SU-DHL-6 (cell line): ENCODE data around the gene BPIFB3.

Experiments
- H2AFZ ChIP-seq: fragments of 200-600 bp; sonication (generic); 2 replicates; pipeline ENCODE4 v1.6.1; 2014; ENCODE audit warnings: low read depth, mild to moderate bottlenecking, moderate library complexity, mixed read lengths, antibody characterized with exemption, low read length; ENCODE audit not compliant: severe bottlenecking
- H3F3A ChIP-seq: fragments of 200-600 bp; shearing (Covaris generic); 2 replicates; pipeline ENCODE4 v1.6.0; 2016; ENCODE audit warnings: antibody characterized with exemption, mild to moderate bottlenecking; ENCODE audit not compliant: insufficient read depth
- H3K27ac ChIP-seq: fragments of 200-600 bp; sonication (generic); 2 replicates; pipeline ENCODE4 v1.5.1; 2016; ENCODE audit warnings: low read depth, mild to moderate bottlenecking, low read length, moderate library complexity, mixed read lengths
- H3K27me3 ChIP-seq: fragments of 200-600 bp; sonication (generic), shearing (Covaris generic); 2 replicates; pipeline ENCODE4 v1.6.0; 2014; ENCODE audit warnings: mild to moderate bottlenecking, low read length
- H3K36me3 ChIP-seq: fragments of 200-600 bp; sonication (generic); 2 replicates; pipeline ENCODE4 v1.6.1; 2014; ENCODE audit warnings: mild to moderate bottlenecking, low read length, mixed read lengths
- H3K4me2 ChIP-seq: fragments of 300-600, 200-600 bp; shearing (Covaris generic), sonication (generic); 2 replicates; pipeline ENCODE4 v1.6.0; 2014; ENCODE audit warnings: low read length, low read depth, mild to moderate bottlenecking; ENCODE audit not compliant: poor library complexity, severe bottlenecking
- H3K4me3 ChIP-seq: fragments of 200-600 bp; sonication (generic); 2 replicates; pipeline ENCODE4 v1.5.1; 2014; ENCODE audit warnings: antibody characterized with exemption, low read length, mild to moderate bottlenecking, mixed read lengths; ENCODE audit not compliant: insufficient read depth, poor library complexity, severe bottlenecking
- H3K79me2 ChIP-seq: fragments of 200-600 bp; sonication (generic); 2 replicates; pipeline ENCODE4 v1.6.1; 2014; ENCODE audit warnings: mild to moderate bottlenecking, low read length, moderate library complexity; ENCODE audit not compliant: insufficient read depth
- H3K9ac ChIP-seq: fragments of 200-600 bp; sonication (generic); 2 replicates; pipeline ENCODE4 v1.7.0; 2014; ENCODE audit warnings: mild to moderate bottlenecking, low read length
- H3K9me2 ChIP-seq: fragments of 200-600 bp; sonication (generic); replicated peaks from 2 replicates; pipeline ENCODE4 v1.6.1; 2014; ENCODE audit warnings: low read length; ENCODE audit not compliant: insufficient read depth
- H3K9me3 ChIP-seq: fragments of 200-600 bp; sonication (generic); 2 replicates; pipeline ENCODE4 v1.6.1; 2014; ENCODE audit warnings: low read length, mixed read lengths; ENCODE audit not compliant: insufficient read depth
- H4K20me1 ChIP-seq: fragments of 200-600 bp; sonication (generic); 2 replicates; pipeline ENCODE4 v1.6.1; 2014; ENCODE audit warnings: low read depth, mild to moderate bottlenecking, antibody characterized with exemption, low read length, moderate library complexity, mixed read lengths
- EZH2phosphoT487 ChIP-seq: fragments of 200-600 bp; sonication (generic), shearing (Covaris generic); conservative IDR thresholded peaks from 2 replicates; pipeline ENCODE4 v1.6.1; 2018; ENCODE audit warnings: mild to moderate bottlenecking, antibody characterized with exemption, low read length, moderate library complexity, mixed read lengths
- TF ChIP-seq, protein P1 (sequence below): fragments of 200-600 bp; sonication (generic); IDR thresholded peaks from one replicate; pipeline ENCODE4 v1.5.1; 2017; ENCODE audit warnings: antibody characterized with exemption, mild to moderate bottlenecking, low read length, moderate library complexity; ENCODE audit not compliant: insufficient read depth, poor library complexity, severe bottlenecking

The BPIFB3 gene

DNA sequence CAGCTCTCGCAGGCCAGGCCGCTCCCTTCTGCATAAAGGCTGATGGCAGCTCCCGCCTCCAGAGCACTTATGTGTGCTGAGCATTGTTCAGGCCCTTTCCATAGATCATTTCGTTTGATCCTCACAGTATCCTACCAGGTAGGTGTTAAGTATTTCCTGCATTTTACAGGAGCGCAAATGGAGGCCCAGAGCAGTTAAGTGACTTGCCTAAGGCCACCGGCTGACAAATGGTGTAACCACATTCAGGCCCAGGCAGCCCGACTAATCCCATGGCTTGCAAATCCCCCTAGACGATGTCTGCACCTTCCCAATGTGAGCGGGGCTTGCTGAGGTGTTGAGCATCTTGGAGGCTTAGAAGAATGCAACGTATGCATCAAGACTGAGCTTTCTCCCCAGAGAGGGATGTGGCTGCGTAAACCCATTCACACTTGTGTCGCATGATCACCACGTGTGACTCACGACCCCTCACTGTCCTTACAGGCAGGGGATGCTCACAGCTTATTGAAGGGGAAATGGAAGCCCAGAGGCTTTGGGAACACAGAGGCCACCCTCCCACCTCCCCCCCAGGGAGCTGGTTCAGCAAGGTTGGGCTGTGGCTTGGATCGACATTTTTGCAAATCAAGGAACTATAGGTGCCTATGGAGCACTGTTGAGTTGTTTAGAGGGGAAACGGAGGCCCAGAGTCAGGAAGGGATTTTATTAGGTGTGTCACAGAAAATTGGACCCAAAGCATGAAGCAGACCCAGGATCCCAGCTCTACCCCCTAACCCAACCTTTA, 39.2 kb upstream of the BPIFB3 start:
- H3K4me2 ChIP-seq, result no peak overlapping the region
- H3K79me2 ChIP-seq, result no peaks in the 10 kb centered on the region
- no peaks in the 10 kb centered on the region for H3K9me2 ChIP-seq
- no peaks in the 10 kb centered on the region for H3K9me3 ChIP-seq
- no peak overlapping the region for H2AFZ ChIP-seq
- H3K9ac ChIP-seq, result no peak overlapping the region
- H4K20me1 ChIP-seq, result no peaks in the 10 kb centered on the region
- no peak overlapping the region for H3K4me3 ChIP-seq
- H3K36me3 ChIP-seq, result no peaks in the 10 kb centered on the region
- H3K27me3 ChIP-seq, result no peaks in the 10 kb centered on the region; the same call in 1 of the 2 replicates
- no peak for TF ChIP-seq EZH2phosphoT487
- TF ChIP-seq, protein P1, sequence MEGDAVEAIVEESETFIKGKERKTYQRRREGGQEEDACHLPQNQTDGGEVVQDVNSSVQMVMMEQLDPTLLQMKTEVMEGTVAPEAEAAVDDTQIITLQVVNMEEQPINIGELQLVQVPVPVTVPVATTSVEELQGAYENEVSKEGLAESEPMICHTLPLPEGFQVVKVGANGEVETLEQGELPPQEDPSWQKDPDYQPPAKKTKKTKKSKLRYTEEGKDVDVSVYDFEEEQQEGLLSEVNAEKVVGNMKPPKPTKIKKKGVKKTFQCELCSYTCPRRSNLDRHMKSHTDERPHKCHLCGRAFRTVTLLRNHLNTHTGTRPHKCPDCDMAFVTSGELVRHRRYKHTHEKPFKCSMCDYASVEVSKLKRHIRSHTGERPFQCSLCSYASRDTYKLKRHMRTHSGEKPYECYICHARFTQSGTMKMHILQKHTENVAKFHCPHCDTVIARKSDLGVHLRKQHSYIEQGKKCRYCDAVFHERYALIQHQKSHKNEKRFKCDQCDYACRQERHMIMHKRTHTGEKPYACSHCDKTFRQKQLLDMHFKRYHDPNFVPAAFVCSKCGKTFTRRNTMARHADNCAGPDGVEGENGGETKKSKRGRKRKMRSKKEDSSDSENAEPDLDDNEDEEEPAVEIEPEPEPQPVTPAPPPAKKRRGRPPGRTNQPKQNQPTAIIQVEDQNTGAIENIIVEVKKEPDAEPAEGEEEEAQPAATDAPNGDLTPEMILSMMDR, result no peak
- H3F3A ChIP-seq, result no peaks in the 10 kb centered on the region
- no peak overlapping the region for H3K27ac ChIP-seq

- Histone ChIP-seq H3K36me3 (no peaks in the 10 kb centered on the region), H3K4me2 (no peak overlapping the region), H3K9me3 (no peaks in the 10 kb centered on the region), H3K27ac (no peak overlapping the region), H3K9me2 (no peaks in the 10 kb centered on the region), H3K79me2 (no peaks in the 10 kb centered on the region), H4K20me1 (no peaks in the 10 kb centered on the region), H3K4me3 (no peak overlapping the region), H3F3A (no peaks in the 10 kb centered on the region), H3K9ac (no peak overlapping the region), H3K27me3 (no peaks in the 10 kb centered on the region; the same call in 1 of the 2 replicates), H2AFZ (no peak overlapping the region)
- TF ChIP-seq, protein P1, result no peak
- TF ChIP-seq EZH2phosphoT487, result no peak
Observed at GRCh38 chr20:33015114-33015484, 38.6 kb upstream of the BPIFB3 start.

- TF ChIP-seq EZH2phosphoT487, result no peak
- TF ChIP-seq, protein P1, result no peak
- Histone ChIP-seq H3K4me3 (no peak overlapping the region), H4K20me1 (no peaks in the 10 kb centered on the region), H3K9me2 (no peaks in the 10 kb centered on the region), H3K27ac (no peak overlapping the region), H2AFZ (no peak overlapping the region), H3K36me3 (no peaks in the 10 kb centered on the region), H3K4me2 (no peak overlapping the region), H3K9me3 (no peaks in the 10 kb centered on the region), H3K79me2 (no peaks in the 10 kb centered on the region), H3F3A (no peaks in the 10 kb centered on the region), H3K27me3 (no peaks in the 10 kb centered on the region; the same call in 1 of the 2 replicates), H3K9ac (no peak overlapping the region)
Observed at GRCh38 chr20:33015700-33016580, 37.8 kb upstream of the BPIFB3 start.
